ENCODE measurements around the gene HOXD8.

The HOXD8 gene

DNA sequence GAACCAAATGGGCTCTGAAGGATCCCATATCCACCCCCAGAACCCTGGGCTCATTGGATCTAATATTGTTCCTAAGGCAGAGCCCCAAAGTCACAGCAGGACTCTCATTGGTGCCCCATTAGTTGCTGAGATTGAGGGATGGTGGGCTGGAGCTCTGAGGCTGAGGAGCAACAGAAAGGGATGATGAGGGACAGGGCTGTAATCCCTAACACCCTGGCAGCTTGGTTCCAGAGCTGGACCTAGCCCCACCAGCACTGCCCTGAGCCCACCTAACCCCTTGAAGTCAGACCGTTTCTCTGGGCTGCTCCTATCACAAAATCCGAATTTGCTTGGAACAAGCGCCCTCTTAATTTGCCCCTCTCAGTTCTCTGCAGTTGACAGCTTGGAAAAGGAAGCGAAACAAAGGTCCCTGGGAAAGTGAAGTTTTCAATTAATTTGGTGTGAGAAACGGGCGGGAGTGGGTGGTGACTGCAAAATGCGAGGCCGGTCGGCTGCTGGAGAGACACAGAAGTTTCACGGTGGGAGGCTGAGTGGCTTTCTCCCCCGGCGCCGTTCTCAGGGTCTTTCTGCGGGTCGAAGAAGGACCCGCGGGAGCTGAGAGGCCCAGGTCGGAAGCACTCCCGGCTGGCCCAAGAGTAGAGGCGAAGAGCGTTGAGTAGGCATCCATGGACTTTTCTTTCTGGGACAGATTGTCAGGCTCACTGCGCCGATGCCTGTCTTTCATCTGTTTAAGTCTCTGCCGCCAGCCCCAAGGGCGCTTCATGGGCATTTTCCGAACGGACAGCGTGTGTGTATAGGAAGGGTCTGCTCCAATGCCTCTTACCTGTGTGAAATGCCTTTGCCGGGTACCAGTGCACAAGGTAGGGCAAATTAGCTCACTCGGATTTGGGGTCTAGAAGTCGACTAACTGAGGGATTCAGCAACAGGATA is 37.9 kb upstream of the HOXD8 start:
- DNase-seq, result no peak

DNA sequence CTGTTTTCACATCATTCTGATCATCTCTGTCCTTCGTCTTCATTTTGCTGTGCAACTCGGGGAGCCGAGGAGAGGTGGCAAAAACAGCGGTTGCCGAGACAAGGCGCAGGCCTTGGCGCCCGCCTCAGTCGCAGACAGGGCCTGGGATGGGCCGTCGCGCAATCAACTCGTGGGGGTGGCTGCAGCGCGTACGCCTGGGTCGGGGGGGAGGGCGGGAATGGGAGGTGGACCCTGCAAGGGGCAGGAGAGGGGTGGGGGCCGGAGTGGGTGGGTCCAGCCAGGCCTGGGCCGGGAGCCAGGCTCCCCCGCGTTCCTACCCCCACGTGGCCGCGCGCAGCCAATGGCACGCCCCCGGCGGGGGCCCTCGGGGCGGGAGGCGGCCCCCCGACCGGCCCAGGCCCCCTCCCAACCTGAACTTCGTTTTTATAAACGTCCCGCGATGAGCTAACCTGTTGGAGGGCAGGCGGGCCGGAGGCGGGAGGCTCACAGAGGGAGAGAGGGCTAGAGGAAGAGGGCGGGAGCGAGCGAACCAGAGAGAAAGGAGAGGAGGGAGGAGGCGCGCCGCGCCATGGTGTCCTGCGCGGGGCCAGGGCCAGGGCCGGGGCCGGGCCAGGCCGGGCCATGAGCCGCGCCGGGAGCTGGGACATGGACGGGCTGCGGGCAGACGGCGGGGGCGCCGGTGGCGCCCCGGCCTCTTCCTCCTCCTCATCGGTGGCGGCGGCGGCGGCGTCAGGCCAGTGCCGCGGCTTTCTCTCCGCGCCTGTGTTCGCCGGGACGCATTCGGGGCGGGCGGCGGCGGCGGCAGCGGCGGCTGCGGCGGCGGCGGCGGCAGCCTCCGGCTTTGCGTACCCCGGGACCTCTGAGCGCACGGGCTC is 37.0 kb upstream of the HOXD8 start, which contains the start of gene HOXD13:
TSS of gene HOXD13 (plus strand) at position 452 of the 875 bp plus-strand sequence. CDS start at position 622, 170 bp downstream.
- no peak for DNase-seq

GRCh38 chr2:176093145-176093897 is 36.2 kb upstream of the HOXD8 start:
- peak; percentile 38 for DNase-seq

DNA sequence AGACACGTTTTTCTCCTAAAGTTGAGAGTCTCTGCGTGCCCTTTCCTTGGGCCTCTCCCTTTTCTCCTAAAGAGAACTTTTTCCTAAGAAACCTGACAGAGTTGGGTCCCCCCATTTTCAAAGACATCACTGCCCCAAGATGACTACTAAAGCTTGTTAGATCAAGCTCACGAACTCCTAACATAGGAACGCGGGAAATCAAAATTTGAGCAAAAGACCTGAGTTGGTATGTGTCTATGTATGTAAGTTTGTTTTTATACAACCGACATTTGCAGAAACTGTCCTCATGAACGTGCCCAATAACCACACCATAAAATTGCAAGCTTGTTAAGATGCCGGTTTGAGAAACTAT is 35.6 kb upstream of the HOXD8 start:
- DNase-seq, result no peak

GRCh38 chr2:176094349-176094748 is 35.2 kb upstream of the HOXD8 start:
- DNase-seq, result no peak

DNA sequence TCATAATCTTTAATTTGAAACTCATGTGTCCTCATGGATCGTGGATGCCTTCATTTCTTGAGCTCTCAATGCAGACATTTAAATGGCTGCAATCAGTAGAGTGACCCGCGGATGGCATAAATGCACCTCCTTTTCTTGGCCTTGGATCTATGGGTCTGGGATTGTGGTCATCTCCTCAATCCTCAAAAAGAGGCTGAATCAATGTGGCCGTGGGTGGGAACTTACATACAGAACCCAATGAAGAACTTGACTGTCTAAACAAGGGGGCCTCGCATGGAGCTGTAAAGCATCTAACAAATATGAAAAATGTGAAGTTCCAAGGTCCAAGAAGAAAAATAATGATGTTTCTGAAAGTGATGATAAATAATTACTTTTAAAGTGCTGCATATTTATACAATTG is 34.1 kb upstream of the HOXD8 start:
- DNase-seq, result no peak

- no peak for DNase-seq
These were observed 33.1 kb upstream of the HOXD8 start for GRCh38 chr2:176096243-176096985.

DNA sequence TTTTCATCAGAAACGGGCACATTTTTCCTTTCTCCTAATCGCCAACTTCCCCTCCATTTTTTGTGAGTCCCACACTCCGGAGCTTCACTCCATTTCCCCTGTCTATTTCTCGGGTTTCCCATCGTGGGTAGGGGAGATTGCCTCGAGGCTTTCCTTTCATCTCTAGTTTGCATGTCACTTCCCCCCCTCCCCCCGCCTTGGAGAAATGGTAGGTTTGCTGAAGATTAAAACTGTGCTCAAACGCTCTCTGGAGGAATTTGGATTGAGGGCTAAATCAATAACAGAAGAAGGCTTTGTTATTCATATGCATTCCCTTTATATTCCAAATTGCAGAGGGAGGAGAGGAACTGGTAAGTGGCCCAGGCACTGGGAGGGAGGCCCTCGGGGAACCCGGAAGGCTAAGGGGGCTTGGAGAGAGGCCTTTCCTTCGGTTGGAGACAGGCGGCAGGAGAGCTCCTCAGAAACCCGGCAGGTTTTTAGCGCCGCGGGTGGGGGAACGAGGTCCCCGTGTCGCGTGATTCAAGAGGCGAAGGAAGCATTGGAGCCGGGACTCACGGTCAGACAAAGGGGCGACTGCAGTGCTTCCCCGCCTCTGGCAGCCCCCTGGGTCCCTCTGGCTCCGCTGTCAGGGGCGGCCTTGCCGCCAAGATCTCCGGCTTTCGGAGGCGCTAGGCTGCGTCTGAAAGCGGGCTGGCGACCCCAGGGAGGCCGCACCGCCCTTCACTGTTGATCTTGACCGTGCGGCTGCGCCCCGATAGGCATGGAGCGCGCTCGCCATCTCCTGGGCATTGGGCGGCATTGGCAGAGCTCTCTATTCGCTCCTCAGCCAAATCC is 32.3 kb upstream of the HOXD8 start:
- peak; percentile 90 for DNase-seq

GRCh38 chr2:176097820-176098365 is 31.6 kb upstream of the HOXD8 start:
- DNase-seq, result no peak

DNA sequence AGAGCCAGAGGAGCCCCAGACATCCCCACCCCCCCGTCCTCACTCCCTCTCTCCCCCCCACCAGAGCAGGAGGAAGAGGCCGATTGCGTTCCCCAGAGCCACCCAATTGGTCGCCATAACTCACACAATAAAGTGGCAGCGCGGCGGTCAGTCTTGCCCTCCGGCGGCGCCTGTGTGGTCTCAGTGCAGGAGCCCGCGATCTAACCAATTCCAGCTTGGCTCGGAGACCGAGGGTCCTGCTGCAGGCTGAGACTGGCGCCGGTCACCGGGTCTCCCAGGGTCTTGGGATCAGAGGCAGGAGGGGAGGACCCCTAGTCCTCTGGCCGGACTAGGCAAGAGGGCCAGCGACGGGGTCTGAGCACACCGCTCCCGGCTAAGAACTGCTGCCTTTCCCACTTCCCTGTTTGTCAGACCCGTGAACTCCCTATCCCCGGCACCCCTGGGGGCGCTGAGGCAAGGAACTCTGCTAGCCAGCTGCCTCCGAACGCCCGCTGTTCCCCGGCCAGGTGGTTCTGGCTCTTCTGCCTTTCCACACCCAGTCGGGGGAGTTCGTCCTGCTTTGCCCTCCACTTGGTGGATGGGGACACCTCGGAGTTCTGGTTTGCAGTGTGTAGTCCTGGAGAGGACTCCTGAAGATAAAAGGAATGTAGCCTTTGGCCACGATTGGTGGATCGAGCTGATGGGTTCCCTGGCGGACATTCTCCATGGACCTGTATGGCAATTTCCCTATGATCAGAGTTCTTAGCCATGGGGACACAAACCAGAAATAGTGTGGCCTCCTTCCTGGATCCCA is 30.9 kb upstream of the HOXD8 start:
- DNase-seq, result peak; percentile 69

- DNase-seq, result no peak
These were observed 30.3 kb upstream of the HOXD8 start for GRCh38 chr2:176099159-176099727.

DNA sequence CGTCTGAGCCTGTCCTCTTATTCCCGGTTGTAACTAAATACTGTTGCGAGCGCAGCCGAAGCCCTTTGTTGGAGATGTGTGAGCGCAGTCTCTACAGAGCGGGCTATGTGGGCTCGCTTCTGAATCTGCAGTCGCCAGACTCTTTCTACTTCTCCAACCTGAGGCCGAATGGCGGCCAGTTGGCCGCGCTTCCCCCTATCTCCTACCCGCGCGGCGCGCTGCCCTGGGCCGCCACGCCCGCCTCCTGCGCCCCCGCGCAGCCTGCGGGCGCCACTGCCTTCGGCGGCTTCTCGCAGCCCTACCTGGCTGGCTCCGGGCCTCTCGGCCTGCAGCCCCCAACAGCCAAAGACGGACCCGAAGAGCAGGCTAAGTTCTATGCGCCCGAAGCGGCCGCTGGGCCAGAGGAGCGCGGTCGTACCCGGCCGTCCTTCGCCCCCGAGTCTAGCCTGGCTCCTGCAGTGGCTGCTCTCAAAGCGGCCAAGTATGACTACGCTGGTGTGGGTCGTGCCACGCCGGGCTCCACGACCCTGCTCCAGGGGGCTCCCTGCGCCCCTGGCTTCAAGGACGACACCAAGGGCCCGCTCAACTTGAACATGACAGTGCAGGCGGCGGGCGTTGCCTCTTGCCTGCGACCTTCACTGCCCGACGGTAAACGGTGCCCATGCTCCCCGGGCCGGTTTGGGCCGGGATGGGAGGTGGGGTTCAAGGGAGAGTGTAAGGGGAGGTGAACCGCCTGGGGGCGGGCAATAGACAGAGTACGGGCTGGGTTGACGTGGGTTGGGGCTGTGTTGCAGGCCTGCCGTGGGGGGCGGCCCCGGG is 29.6 kb upstream of the HOXD8 start, which contains the start of gene HOXD12:
TSS of gene HOXD12 (plus strand) at position 68 of the 819 bp plus-strand sequence. CDS start at position 75, 7 bp downstream.
- DNase-seq, result no peak

DNA sequence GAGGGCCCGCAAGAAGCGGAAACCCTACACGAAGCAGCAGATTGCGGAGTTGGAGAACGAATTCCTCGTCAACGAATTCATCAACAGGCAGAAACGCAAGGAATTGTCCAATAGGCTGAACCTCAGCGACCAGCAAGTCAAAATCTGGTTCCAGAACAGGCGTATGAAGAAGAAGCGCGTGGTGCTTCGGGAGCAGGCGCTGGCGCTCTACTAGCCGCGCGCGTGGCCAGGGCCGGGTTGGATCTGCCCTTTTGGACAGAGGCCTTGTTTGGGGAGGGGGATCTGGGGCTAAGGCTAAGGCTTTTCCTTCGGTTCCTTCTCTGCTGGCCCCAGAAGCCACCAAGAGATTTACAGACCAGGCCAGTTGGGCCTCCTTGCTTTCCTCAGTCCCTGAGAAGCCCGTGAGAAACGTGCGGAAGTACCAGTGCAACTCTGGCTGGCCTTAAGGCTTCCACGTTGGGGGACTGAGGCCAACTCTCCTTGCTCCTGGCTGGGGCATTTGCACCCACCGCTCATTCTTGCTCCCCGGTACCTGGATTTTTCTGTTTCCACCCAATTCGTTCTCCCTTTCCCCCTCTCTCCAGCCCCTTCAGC is 28.9 kb upstream of the HOXD8 start:
- DNase-seq, result no peak

DNA sequence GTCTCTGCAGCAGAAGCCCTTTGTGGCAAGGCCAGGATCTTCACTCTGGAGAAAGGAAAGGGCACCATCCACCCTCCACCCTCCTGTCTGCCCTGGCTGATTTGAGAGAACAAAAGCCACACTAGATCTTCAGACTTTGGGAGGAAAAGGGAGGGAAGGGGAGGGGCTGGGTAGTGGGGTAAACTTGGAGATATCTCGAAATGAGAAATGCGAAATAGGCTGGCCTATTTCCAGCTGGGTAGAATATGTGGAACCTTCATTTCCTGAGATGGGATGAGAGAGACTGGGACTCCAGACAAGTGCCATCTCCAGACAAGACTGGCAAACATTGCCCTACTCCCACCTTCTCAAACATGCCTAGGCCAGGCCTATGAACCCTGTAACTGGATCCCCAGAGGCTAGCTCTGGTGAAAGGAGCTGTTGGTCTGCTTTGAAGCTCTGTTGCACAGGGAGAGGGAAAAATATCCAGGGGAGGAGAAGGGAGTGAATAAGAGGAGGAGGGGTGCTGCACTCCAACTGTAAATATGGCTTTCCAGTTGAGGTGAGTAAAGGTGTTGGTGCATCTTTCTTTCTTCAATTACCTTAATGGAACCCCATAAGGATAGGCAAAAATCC is 28.2 kb upstream of the HOXD8 start:
- no peak for DNase-seq

DNA sequence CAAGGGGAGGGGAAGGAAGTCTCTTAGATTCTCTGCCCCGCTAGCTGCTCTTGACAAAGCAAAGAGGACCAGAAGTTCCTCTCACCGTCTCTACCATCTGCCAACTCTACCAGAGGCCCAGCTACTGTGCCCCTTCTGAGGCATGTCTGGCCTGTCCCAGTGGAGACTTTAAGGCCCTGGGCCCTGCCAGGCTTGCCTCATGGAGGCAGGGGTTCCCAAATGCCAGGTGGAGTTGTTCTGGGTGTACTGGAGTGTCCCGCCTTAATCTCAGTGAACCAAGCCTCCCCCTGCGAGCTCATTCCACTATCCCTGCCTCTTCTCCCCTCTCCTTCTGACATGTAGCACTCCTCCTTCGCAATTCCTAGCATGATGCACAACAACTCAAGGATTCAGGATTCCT is 27.7 kb upstream of the HOXD8 start:
- DNase-seq, result no peak

DNA sequence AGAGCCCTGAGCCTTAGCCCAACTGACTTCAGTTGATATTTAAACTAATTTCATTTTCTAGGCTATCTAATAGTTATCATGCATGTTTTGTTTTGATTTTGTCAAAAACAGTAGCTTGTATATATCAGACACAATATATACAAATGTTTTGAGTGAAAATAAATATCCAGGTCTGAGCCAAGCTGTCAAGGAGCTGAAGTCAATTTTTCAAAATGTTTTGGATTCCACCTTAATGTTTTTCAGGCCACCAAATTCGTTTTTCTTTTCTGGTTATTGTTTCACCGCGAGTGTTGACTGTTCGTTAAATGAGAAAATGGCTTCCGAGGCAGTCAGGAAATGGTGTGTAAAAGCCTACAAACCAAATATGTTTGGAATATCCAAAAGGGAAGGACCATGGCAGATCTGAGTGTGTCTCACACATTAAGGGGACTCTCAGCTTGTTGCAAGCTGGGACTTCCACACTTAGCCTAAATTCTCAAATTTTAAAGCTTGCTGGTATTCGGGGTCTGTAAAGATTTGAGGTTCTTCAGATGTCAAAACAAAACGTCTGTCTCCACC is 27.1 kb upstream of the HOXD8 start:
- DNase-seq, result no peak

GRCh38 chr2:176103194-176103593 is 26.3 kb upstream of the HOXD8 start:
- no peak for DNase-seq

Measured in COR-L47 (cell line).